GM21619 (cell line): ENCODE results near the gene SKOR1.

Experiments used
- ATAC-seq: cut with Tn5 transposase; IDR thresholded peaks from one replicate; pipeline ENCODE4 v1.9.1; 2021; ENCODE audit not compliant: unreplicated experiment

SKOR1 gene, protein sequence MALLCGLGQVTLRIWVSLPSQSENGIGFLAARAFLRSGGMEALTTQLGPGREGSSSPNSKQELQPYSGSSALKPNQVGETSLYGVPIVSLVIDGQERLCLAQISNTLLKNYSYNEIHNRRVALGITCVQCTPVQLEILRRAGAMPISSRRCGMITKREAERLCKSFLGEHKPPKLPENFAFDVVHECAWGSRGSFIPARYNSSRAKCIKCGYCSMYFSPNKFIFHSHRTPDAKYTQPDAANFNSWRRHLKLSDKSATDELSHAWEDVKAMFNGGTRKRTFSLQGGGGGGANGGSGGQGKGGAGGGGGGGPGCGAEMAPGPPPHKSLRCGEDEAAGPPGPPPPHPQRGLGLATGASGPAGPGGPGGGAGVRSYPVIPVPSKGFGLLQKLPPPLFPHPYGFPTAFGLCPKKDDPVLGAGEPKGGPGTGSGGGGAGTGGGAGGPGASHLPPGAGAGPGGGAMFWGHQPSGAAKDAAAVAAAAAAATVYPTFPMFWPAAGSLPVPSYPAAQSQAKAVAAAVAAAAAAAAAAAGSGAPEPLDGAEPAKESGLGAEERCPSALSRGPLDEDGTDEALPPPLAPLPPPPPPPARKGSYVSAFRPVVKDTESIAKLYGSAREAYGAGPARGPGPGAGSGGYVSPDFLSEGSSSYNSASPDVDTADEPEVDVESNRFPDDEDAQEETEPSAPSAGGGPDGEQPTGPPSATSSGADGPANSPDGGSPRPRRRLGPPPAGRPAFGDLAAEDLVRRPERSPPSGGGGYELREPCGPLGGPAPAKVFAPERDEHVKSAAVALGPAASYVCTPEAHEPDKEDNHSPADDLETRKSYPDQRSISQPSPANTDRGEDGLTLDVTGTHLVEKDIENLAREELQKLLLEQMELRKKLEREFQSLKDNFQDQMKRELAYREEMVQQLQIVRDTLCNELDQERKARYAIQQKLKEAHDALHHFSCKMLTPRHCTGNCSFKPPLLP

DNA sequence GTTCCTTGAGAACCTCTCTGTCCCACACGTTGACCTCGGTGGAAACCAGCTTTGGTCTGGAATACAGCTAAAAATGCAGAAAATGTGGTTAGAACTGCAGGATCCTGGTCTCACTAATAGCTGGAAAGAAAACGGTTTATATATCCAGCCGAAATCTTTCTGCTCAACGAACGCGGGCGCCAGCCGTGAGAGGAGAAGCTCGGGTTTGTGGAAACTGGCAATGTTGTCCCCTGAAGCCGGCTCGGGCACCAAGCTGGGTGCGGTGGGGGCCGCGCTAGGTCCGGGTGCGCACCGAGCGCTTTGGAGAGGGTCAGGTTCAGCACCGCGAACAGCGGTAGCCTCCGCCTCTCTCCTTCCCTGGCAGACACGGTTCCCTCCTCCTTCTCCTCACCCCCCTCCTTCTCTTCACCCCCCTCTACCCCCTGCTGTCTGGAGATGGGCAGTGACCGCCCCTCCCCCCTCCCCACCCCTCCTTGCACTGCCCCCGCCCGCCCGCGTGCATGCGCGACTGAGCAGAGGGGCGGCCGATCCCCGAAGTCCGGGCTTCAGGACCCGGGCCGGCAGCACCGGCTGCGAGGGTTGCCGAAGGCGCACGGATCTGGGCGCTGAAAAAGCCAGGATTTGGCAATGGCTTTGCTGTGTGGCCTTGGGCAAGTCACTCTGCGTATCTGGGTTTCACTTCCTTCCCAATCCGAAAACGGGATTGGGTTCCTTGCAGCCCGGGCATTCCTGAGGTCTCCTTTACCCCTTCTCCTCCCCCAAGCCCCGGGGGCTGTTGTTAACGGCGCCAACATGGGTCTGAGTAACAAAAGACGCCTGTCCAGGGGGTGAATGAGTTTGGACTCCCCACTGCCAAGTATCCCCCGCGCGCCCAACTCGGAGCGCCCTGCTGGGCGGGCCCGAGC is at the start of gene SKOR1:
Gene SKOR1, plus strand, starts transcription at position 534 of the 905 bp plus-strand sequence. Its CDS starts 94 bp downstream, at position 628.
- no peak for ATAC-seq

DNA sequence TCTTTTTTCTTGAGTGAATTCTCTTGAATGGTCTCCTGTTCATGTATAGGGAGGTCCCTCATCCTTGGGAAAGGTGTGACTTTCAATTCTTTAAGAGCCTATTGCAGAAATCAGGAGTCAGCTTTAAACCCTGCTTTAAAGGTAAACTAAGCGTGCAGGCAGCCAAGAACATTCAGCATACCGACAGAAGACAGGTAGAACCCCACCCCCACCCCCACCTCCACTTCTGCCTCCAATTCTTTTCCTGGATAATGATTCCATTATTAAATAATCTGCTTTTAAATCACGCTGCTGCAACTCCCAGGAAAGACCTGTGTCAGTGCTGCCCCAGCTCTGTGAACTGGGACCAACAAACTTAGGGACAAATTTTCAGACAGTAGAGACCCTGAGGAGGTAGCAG is 49.3 kb upstream of the SKOR1 start:
- ATAC-seq: no peak

DNA sequence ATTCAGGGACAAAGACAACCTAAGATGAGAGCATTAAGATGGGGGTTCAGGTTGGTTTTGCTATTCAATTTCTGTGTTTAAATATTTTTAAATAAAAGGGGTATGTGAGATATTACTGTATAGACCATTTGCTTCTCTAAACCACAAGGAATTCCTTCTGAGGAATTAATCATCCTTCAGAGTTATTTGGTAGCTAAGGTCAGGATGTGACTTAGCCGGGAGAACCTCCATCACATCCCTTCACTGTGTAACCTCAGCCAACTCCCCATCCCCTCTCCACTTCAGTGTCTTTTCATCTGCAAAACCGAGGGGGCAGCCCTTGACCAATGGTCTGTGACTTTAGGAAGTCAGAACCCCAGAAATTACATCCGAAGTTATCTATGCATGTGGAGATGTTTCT is 48.7 kb upstream of the SKOR1 start:
- no peak for ATAC-seq

DNA sequence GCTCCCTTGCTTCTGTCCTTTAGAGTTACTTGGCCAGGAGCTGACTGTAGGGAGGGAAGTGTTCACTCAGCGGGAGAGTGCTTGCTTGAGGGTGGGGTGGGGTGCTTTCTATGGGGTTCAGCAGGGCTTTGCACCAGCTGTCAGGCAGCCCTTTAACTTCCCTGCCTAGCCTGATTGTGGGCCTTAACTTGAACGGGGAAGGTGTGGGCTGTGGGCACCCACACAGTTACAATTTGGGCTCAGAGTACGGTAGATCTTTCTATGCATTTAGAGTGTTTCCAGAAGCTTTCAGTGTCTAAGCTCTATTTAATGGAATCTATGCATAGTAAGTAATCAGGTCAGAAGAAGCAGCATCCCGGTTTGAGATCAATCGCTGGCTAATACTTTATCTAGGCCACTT is 48.2 kb upstream of the SKOR1 start:
- no peak for ATAC-seq

DNA sequence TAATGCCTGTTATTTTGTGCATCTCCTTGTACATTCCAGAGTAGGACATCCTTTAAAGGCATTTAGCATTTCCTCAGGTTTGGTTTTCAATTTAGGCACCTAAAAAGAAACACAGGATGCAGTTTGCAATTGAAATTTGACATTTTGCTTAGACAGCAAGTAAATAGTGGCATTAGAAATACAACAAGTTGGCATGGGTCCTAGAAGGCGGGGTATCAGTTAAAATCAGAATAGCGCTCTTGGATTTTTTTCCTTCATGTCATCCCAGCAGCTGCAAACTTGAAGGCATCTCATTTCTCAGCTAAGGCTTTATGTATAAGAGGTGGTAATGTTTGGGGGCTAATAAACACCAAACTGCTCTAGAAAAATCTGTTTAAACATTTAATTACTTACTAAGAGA is 47.5 kb upstream of the SKOR1 start:
- no peak for ATAC-seq

DNA sequence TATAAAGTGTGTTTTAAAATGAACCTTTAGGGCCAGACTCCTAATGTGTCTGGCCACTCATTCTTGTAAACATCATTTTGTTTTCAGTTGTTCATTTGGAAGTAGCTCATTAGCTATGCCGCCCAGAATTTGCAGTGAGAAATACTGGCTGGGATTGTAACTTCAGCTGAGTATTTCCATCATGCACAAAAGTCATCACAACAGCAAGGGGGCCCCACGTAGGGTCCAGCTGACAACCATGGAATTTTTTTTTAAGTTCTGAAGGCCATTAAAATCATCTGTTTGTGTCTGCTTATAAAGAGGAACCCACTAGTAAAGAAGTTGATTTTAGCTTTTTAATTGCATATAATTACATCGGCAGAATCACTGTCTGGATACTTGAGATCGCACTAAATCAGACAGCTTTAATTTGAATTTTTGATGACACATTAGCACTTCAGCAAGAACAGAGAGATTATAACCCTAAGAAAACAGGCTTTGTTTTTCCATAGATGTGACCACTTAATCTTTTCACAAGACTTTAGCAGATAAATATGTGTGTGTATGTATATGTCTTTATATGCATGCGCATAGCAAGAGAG is 46.3 kb upstream of the SKOR1 start:
- ATAC-seq: no peak

DNA sequence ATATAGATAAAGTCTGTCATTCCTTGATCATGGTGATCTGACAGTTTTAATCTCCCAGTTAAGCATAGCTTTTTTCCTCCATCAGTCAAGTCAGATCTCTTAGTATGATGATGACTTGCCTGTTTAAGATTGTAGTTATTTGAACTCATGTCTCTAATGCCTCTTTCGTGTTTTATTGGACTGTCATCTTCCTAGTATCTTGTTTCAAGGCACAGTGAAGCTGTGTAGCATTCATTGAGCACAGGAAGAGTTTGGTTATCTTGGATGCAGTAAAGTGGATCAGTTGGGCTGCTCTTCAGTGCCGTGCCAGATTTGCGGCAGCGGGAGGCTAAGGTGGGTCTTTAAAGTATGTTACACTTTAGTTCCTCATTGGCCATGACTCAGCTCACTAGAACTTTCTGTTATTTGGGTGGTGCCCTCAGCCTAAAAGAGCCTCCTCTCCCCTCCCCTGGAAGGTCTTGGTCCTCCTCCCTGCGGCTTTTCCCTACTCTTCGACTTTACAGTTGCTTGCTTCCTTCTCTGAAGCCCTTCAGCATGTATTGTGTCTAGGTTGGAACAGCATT is 45.7 kb upstream of the SKOR1 start:
- no peak for ATAC-seq

DNA sequence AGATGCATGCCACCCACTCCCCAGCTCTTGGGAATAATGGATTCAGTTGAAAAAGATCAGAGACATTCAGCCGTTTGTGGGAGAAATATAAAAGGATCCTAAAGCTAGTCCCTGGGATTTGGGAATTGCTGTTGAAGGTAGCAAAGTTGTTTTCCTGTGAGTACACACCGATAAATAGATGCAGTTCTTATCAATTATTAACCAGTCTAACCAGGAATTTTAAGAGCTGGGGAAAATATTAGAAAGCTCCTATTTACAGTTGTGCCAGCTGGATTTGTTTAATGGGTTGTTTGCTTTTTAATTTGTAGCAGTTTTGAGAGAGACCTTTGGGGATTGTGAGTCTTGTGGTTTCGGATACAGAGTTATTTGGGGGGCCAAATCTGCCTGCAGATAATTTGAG is 44.2 kb upstream of the SKOR1 start:
- no peak for ATAC-seq

DNA sequence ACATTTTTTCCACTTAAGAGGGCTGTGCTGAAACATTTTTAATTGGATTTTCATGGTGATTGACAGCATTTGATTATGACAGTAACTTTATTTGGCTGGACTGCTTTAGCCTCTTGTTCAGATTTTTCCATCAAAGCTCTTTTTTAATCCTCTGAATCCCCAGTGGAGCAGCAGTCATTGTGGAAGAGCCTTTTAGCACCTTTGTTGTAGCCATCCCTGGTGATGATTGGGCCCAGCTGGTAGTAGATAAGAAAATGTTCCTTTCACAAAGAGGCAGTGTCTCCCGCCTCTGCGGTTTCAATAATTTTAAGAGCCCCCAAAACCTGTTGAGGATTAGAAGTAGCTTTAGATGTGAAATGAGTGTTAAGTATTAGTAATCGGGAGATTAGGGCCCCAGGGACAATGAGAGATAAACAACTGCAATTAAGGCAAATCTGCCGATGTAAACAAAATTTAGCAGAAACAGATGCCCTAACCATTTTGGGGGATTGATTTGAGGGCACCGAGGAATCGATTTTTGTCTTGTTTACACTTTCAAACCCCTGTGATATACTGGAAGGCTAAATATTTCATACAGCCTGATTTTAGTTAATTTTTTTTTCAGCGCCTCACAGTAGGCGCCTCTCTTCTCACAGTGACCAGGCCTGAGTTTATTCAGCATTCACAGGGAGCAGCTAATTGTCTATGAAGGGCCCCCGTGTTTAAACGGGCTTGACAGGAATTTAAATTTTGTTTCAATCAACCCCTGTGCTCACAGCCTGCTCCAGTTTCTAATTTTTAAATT is 43.2 kb upstream of the SKOR1 start:
- ATAC-seq: no peak

DNA sequence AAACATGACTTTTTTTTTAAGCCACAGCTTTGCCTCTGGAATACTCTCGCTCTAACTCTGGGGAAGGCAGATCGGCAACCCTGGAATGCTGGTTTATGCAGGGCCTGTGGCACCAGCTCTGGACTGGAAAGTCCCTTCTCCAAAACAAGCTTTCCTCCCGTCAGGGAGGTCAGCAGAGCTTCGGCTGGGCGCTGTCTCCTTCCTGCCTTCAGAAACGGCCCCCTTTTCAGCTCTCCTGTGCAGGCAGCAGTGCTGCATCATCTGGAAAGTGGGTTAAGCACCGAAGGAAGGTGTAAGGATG is 42.7 kb upstream of the SKOR1 start:
- ATAC-seq: no peak

DNA sequence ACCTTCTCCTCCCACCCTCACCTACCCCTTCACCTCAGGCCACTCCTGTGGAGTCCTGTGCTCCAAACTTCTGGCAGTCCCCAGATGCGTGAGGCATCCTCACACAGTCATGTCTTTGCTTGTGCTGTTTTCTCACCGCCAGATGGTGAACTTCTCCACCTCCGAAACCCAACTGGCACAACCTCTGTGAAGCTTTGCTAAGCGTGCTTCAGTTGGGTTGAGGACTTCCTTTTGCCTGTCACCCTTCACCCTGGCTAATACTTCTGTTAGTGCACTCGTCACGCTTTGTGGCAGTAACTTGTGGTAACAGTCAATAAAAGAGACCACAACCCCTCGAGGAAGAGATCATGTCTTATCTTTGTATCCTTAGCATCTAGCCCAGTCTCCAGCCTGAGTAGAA is 42.0 kb upstream of the SKOR1 start:
- ATAC-seq: peak; percentile 61

DNA sequence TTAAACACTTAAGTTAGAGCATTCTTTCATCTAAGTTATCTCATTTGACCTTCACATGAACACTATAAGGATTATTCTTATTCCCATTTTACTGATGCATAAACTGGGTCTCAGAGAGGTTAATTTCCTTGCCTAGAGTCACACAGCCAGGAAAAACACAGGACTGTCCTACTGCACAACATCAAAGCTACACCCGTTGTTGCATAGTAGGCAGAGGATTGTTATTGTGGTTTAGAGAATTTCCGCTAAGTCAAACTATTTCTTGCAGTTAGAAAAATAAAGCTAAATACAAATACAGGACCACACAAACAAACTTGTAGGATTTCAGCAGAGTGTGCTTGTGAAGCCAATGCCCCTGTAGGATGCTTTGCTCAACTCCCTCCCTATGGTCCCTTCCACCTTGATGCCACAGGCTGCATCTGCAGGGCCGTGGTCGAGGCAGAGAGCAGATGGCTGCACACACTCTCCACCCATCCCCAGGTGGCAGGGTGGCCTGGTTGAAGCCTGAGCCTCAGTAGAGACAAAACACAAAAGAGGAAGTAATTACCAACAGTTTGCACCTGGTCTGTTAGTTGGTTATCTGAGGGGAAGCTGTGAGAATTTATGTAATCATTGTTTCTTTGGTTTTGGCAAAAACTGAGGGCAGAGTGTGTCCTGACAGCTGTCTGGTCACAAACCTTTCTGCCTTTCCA is 41.1 kb upstream of the SKOR1 start:
- ATAC-seq: peak; percentile 77

DNA sequence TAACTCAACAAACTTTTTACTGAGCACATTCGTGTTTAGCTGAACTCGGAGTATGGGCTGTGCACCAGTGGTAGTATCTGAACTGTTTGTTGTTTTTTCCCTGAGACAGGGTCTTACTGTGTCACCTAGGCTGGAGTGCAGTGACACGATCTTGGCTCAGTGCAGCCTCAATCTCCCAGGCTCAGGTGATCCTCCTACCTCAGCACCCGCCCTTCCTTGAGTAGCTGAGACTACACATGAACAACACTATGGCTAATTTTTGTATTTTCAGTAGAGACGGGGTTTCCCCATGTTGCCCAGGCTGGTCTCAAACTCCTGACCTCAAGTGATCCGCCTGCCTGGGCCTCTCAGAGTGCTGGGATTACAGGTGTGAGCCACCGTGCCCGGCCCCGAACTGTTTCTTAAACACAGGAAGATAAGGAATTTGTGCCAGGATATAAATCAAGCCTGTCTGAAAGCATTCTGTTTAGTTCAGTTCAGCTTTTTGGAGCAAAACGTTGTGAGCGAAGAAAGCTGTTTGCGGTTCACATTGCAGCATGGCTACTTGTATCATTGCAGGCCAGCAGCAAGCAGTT is 40.4 kb upstream of the SKOR1 start:
- peak; percentile 11 for ATAC-seq

DNA sequence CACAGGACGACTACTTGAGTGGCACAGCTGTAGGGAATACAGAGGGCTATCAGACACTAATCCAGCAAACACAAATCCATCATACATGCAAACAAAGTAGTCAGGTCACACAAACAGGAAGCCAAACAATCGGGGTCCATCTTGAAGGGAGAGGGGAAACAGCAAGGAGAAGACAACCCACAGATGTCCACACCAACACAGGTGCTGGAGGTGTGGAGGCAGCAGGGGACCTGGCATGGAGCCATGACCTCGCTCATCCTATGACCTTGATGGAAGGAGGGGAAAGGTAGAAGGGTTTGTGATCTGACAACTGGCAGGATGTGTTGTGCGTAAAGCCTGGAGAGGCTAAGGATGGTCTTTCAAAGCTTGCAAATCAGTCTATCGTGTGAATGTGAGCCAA is 39.9 kb upstream of the SKOR1 start:
- no peak for ATAC-seq

DNA sequence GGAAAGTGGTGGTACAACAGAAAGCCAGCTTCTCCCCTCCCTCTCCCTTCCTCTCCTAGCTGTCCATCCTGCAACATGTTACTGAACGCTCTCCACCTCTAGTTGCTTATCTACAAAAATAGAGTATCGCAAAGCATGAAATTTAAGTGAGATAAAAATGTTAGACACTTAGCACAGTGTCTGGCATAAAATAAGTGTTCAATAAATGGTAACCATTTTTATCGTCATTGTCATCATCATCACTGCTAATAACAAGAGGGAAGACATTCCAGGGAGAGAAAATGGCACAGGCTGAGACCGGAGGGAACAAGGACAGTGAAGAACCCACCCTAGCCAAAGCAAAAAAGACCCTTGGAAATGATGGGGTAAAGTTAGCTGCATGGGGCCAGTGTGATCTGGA is 38.7 kb upstream of the SKOR1 start:
- no peak for ATAC-seq

DNA sequence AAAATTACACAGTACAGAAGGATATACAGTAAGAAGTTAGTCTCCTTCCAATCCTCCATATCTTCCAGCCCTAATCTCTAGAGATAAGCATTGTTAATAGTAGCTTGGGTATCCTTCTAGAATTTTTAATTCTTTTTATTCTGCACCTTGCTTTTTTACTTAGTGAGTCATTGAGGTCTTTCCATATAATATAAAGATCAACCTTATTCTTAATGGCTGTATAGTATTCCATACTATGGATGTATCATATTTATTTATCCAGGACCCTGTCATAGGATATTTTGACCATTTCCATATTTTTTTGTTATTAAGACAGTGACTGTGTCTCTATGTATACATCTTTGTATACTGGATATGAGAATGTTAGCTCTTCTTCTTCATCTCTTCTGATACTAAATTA is 36.3 kb upstream of the SKOR1 start:
- ATAC-seq: no peak

DNA sequence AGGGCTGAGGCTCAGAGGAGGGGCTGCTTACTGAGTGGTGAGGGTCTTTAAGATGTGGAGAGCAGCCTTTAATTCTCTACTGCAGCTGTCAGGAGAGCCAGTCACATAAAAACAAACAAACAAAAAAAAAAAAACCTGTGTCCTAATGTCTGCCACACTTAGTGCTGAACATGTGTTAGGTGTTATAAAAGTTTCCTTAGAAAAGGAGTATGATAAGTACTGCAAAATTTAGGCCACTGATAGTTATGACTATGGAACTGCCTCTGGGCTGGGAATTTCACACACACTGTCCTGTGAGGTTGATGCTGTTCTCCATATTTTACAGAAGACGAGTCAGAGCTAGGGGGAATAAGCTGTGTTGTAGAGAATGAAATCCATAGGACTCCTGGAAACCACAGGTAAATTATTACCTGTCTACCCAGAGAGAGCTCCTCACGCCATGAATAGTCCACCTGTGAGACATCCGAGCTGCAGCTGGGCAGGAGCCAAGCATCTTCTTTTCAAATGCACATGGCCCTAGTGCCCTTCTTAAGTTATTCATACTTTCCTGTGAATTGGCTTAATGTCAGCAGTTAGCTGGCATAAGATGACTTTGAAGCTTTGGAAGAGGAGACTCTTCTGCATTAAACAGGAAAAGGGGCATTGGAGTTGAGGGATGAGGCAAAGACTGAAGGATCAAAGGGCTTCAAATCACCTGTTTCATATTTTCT is 34.5 kb upstream of the SKOR1 start:
- ATAC-seq: no peak

DNA sequence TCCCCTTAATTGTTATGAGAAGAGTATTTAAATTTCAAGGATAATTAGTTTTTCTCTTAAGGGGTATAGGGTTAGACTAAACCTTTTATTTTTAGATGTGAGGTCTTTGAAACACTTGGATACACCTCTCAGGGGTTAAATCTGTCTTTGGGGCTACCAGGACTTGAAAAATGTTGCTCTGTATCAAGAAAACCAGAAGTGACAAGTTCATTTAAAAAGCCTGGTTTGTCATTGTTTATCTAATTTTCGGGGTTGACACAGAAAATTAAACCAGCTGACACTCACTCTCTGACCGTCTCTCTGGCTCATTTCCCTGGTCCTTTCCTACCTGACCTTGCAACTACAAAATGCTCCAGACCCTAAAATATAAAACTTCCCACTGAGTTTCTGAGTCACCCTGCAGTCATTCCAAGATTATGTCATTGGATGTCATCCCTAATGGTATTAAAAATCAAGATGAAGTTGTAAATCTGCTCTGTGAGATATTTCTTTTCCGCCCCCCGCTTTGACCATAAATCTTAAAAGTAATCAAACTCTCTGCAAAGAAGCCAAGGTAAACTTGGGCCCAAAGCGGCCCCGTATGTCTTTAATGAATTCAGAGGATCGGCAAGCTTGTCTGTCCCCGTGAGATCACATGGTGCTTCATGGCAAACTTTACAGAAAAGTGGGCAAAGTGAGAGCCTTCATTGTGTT is 32.9 kb upstream of the SKOR1 start:
- ATAC-seq: no peak
